Measurements from ENCODE around the gene CD82.
A peak's percentile ranks its signal among the peaks of the same experiment; 100 is the strongest.

The CD82 gene

DNA sequence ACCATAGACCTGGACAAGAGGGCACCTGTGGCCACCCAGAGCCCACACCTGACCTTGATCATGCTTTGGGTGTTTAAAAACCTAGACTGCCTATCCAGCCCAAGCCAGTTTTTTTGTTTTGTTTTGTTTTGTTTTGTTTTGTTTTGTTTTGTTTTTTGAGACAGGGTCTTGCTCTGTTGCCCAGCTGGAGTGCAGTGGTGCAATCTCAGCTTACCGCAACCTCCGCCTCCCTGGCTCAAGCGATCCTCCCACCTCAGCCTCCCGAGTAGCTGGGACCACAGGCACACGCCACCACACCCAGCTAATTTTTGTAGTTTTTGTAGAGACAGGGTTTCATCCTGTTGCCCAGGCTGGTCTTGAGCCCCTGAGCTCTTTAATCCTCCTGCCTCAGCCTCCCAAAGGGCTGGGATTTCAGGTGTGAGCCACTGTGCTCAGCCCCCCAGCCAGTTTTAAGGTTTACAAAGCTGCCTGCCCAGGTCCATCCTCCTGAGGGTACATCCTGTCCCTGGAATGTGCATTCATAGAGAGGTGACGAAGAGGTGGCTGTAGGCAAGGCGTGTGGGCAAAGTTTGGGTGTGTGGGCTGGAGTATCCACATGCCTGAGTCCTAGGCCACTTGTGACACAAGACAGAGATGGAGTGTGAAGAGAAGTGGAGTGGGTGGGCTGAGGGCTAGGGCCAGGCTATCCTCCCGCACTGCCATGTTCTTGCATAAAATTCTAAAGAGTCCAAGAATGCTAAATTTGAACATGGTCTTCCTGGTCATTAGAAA lies 3.3 kb upstream of the CD82 start:
- no peak for DNase-seq

DNA sequence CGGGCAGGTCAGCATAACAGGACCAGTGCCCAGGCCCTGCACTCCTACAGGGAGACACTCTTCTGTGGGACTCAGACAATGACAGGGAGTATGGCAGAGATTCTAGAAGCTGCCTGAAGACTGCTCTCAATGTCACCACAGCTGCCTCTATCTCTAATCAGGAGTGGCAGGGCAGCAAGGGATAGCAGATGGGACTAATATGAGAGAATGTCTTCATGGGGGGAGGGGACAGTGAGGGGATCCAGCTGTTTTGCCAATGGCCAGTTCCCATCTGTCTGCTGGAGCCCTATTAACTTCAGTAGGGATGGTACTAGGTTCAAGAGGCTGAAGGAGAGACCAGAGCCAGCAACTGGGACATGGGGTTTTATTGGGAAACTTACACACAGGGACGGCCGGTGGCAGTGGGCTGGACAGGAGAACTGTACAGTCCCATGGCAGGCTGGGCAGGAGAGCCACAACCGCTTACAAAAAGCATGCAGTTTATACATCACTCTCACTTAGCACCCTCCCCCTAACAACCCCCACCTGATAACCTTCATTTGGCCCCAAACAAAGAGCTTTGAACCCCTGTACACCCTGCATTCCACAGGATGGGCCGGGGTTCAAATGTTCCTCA lies 2.5 kb upstream of the CD82 start:
- no peak for DNase-seq

DNA sequence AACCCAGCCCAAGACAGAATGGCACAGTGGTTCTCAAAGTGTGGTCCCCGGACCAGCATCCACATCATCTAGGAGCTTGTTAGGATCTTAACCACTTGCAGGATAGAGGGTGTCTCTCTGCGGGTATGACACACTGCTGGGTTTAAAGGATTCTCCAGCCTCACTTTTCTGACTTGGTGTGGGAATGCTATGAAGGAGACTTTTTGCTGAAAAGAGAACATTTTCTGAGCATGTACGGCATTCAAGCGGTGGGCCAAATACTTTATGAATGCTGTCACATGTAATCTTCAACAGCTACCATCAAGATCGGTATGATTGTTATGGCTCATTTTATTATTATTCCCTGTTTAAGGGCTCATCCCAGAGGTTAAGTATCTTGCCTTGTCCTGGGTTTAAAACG lies 1.8 kb upstream of the CD82 start:
- DNase-seq, result no peak

DNA sequence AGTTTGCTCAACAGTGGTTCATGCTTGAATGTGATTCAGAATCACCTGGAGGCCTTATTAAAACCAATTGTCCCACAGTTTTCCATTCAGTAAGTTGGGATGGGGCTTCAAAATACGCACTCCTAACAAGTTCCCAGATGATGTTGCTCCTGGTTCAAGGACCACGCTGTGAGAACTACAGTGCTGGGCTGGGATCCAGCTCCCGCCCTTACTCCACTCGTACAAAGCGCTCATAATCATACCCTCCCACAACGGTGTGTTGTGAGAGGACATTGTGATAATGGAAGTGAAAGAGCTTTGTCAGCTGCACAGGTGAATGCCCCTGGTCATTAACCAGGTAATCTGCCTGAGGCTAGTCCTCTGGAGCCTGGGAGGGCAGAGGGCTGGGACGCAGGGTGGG lies 1.3 kb upstream of the CD82 start:
- DNase-seq, result no peak

DNA sequence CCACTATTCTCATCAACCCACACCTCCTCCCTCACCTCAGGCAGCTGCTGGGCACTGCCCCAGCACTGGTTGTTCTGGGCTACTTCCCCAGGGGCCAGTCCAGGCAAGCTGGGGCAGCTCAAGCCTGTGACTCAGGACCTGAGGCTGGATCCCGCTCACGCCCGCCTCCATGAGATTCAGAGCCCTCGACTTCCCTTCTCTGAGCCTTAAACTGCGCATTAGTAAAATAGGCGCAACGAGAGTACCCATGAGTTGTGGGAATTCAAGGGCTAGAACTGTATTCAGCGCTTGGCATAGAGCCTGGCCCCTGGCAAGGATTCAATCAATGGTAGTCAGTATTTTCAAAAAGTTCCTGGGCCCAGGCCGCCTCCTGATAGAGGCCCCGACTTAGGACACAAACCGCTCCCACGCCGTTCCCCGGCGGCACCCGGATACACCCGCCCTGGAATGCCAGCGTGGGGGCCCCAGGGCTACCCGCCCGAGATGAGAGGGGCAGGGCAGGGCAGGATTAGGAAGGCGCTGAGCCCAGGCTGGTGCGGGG lies 723 bp upstream of the CD82 start:
- no peak for DNase-seq

DNA sequence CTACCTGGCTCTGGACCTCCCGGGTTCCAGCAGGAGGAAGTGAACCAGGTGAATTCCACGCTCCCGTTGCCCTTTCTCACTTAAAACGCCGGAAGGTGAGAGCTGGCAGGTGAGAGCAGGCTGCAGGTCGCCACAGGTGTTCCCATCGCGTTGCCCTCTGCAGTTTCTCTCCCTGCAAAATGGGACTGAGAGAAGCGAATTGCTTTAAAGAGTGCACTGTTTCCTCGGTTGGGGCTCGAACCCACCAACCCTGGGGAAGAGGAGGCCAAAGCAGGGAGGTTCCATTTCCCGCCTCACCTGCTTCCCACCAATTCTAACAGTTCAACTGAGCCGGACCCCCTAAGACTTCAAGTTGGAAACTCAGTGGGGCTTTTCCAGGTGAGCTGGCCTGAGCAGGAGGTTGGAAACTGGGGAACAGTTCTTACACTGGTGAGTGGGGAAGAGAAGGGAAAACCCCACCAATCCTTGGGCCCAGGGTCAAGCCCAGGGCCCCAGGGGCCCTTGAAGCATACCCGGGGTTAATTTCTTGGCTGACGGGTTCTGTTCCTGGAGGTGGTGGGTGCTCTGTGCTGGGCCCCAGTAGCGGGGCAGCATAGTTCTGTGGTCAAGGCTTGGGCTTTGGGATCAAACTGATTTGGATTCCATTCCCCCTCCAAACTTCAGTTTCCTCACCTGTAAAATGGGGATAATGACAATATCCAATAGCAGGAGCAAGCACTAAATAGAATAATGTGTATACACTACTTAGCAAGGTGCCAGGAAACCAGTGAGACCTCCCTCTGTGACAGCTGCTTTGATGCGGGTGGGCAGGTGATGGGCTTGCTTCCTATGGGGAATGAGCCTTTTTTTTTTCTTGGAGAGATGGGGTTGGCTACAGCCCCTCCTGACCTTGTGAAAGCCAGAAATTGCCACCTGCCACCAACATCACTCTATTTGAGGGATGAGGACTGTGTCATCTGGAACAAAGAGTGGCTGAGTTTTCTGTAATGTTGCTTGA lies 788 bp downstream of the CD82 start:
- DNase-seq, result no peak

DNA sequence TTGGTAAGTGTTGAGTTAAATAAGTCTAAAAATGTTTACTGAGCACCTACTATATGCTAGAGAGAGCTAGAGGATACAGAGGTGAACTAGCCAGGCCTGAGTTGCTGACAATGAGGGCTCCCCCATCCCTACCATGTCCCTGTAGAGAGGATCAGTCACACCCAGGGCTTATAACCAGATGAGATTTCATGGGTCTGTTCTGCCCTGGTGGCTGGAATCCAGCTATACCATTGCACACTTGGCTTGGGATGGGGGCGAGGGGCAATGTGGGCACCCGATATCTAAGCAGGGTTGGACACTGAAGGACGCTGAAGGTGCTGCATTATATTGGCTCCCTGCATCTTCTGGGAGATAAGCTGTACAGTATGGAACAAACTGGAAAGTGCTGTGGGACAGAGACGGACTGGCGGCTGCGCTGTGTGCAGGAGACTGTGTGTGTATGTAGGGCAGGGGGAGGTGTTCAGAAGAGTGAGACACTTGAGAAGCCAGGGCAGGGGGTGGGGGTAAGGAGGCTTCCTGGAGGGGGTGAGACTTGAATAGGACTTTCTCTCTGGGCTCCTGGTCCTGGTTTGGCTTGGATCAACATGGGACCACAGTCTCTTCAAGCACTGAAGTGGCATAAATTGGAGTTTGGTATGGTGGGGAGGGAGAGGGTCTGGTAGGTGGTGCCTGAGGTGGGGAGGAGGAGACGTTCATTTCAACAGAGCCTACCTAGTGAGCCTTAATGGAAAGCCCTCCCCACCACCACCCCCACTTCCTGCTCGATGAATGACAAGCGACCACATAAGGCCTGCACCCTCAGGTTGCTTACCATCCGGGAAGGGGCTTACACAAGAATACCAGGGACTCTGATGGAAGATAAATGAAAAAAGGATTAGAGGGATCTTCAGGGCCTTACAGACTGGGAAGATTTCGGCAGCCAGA lies 1.8 kb downstream of the CD82 start:
- peak; percentile 39 for DNase-seq

DNA sequence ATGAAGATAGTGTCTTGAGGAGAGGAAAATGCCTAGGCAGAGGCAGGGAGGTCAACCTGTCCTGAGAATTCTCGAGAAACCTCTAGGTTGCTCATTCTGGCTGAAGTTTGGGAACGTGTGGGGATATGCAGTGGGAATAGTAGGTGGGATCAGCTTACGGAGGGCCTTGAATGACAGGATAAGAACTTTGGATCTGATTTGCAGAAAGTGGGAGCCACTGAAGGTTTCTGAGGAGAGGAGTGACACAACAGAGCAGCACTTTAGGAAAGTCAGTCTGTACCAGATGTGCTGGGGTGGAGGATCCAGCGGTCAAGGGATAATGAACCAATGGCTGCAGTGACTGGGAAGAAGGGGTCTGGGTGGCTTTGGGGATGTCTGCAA lies 2.4 kb downstream of the CD82 start:
- DNase-seq, result no peak

DNA sequence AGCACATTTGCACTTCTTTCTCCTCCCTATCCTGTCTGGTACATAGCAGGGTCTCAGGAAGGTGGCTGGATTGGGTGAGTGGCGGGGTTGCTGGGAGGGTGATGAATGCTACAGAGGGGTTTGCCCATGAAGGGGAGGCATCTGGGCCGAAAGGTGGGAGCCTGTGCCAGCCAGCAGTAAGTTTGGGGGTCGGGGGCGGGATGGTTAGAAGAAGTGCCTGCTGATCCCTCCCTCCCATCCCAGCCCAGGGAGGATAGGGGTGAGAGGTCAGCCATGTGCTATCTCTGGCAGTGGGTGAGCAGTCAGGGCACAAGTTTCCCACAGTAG lies 2.8 kb downstream of the CD82 start:
- DNase-seq, result no peak

DNA sequence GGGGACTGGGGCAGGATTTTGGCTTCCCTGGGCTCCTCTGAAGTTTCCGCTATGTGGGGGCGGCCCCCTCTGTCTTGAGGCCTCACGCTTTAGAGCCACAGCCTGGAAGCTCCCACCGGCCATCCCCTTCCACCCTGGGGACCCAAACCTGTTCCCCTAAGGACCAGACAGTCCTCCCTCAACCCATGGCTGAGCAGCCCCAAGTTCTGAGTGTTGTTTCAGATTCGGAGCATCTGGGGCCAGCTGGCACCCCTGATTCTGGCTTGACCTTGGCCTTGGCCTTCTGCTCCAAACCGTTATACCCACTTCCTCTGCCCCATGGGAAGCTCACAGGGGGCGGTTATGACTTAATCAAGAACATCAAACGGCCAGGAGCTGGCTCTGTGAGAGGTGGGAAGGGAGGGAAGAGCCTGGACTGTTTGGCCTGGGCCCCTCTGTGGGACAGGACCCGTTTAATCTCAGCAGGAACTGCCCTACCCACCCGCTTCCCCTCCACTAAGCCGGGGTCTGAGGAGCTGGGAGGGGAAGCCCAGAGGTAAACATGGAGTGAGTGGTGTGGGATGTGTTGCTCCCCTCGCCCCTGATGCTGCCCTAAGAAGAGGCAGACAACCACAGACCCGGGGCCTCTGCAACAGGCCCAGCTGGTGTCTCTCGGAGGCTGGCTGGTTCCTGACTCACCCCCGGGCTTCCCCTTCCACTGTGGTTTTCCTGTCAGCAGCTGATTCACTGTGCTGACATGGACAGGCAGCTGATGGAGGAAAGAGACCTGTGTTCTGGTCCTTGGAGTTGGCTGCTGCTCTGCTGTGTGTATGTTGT lies 3.4 kb downstream of the CD82 start:
- peak; percentile 90 for DNase-seq

DNA sequence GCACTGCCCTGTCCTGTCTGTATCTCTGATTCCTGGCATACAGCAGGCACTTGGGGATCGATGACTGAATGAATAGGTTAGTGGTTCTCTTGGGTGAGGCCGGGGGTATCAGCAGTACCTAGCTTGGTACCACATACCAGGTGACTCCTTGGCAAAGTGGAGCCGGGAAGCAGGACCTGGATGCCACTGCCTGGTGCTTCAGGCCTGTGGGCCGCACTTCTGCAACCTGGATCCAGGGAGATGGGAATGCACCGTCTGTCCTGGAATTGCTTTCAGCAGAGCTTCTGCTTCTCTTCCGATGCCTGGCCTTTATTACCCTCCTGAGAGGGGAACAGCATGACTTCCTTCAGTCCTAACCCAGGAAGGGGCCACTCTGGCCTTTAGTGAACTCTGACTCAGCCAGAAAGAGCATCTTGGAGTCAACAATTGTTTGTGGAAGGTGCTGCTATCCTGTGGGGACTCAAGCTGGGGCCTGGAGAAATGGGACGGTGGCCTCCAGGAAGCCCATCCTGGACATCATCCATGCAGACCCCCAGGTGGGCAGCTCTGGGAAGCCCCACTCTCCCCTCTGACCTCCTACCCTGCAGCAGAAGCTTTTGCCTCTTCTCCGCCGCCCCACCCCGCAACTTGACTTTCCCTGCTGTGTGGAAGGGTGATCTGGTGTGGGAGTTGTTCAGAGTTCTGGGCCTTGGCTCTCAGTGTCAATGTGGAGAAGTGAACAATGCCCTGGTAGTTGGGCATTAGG lies 5.1 kb downstream of the CD82 start:
- DNase-seq, result no peak

DNA sequence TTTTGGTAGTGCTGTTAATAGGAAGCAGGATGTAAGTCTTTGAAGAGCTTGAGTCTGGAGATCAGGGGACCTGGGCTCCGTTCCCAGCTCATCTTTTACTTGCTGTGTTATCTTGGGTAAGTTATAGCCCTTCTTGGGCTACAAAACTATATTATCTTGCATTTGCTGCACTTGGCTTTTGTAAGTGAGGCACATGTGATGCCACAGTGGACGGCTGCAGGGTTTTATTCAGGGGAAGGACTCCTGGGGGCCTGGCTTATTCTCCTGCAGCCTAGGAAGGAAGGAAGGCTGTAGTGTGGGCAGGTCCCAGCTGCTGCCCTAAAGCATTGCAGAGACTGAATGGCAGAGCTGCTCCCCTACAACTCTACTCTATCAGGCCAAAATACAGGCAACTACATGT lies 6.4 kb downstream of the CD82 start:
- DNase-seq, result no peak

DNA sequence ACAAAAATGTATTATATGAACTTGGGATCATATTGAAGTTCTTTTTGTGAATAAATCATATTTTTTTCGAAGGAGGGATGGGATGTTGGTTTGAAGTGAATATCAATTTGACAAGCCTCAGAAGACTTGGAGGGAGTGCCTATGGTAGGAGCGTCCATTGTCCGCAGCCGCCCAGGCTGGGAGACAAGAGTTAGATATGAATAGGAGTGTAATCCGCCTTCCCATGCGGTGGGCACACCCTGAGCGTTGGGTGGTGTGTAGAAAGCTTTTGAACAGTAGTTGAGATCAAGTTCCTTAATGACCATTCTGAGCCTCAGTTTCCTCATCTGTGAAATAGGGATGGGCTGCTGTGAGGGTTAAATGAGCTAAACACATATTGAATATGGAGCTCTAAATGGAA lies 7.0 kb downstream of the CD82 start:
- DNase-seq, result no peak

DNA sequence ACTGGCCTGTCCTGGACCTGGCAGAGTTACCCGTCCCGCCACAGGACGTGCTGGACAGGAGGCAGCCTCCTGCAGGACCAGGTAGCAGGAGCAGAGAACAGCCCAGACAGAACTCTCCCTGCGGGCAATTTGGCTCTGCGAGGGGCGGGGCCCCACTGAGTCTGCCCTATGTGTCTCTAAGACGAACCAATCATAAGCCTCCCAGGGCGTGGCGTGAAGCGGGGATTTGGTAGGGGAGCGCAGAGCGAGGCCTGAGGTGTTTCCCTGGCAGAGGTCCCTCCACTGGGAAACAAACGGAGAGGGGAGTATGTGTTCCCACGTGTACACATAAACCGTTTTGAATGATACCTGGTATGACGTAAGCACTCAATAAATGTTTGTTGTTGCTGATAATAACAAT lies 7.4 kb downstream of the CD82 start:
- no peak for DNase-seq

DNA sequence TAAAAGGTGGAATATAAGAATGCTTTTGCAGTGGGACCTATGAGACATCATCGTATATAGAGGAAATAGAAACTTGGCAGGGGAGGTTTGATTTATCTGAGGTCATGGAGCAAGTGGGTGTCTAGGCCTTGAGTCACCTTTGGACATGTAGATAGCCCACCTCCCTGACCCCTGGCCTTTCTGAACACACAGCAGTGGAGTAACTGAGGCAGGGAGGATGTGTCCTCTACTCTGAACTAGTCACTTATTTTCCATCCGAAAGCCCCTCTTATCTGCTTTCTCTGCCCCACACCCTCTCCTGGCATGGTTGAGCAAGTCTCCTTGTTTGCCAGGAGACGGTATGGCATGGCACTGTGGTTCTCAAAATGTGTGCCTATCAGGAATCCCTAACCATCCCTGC lies 7.9 kb downstream of the CD82 start:
- DNase-seq, result no peak

DNA sequence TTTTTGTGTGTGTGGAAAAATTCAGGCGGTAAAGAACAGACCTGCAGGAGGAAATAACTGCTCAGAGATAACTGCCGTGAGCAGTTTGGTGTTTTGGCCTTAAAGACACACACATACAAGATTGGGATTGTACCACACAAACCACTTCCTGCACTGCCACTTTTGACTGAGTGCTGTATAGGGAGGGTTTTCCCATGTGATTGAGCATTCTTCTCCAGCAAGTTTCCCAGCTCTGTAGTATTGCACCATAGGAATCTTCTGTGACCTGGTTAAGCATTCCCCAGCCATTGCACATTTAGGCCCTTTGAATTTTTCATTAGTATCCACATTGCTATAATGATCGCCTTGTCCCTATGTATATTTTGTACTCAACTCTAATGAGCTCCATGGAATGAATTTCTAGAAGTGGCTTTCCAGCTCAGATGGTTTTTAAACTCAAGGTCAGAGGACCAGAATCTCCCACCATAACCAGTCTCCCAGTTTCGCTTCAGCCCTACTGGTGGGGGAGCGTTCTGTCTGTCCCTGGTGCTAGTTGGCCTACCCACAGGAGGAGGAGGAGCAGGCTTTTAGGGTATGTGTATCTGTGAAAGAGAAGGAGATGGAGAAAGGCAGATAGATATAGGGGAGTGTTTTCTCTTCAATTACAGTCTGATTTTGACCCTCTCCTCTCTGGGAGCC lies 9.3 kb downstream of the CD82 start:
- peak; percentile 49 for DNase-seq

DNA sequence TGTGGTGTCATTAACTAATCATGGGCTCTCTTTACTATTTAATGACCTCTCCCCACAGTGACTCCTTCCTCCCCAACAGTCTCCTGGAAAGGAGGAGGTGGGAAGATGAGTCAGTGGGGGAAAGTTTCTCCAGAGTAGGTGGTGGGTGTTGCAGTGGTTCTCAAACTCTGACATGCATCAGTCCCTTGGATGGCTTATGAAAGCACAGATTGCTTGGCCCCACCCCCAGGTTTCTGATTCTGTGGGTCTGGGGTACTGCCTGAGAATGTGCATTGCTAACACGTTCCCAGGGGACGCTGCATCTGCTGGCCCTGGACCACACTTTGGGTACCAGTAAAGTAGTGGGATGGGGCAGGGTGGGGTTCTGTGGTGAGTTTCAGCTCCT lies 9.8 kb downstream of the CD82 start:
- DNase-seq, result no peak

DNA sequence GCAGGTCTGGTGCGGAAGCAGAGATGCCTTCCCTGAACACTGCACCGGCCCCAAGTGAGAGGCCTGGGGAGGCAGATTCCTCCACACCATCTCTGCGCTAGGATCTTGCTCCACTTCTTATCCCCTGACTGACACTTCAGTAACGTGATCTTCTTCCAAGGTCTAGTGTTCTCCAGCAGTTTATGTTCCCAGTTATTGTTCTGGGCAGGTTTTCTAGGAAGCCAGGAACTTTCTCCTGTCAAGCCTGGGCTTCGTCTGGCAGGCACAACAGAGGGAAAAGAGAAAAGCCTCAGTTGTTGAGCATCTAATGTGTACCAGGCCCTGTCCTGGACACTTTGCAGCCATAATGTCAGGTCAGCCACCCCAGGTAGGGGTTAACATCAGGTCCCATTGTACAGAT lies 10.5 kb downstream of the CD82 start:
- DNase-seq, result no peak

DNA sequence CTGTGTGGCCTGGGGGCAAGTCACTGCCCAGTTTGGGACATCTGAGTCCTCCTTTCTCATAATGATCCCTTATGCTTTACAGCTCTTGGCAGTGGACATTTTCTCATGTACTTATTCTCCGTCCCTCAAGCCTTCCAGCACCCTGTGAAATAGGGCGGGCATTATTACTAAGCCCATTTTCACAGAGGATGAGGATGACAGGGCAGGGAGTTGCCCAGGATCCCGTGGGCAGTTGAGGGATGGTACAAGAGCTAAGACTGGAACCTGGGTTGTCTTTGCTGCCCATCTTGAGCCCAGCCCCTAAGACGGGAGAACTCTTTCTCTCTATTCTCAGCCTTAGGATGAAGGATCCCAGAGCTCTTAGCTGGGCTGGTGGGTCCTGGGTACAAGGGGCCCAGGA lies 11.2 kb downstream of the CD82 start:
- no peak for DNase-seq

DNA sequence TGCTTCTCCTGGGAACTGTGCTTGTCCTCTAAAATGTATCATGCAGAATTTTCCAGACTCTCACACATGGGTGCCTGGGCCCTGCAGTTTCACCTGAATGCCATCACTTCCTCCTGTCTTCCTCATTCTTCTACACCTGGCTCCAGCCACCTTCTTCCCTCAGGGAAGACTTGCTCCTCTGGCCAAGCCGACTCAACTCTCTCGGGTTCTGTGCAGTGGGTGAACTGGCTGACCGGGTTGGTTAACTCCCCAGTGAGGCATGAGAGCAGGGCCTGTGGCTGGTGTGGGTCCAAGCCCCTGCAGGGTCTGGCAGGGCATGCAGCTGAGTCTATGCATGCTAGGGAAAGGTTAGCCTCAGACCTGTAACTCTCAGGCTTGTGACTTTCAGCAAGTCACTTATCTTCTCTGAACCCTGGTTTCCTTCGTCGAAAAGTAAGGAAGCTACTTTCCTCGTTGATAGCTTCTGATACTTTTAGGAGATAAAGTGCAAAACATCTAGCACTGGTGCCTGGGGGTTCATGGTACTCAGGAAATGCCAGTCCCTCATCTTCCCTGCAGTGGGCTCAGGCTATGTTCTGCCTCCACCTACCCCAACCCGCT lies 11.9 kb downstream of the CD82 start:
- DNase-seq, result no peak

Data from central memory CD4-positive, alpha-beta T cell (primary cell).